Measurements from ENCODE around the gene ADAMTS20.
A peak's percentile ranks its signal among the peaks of the same experiment; 100 is the strongest.

Gene ADAMTS20

DNA sequence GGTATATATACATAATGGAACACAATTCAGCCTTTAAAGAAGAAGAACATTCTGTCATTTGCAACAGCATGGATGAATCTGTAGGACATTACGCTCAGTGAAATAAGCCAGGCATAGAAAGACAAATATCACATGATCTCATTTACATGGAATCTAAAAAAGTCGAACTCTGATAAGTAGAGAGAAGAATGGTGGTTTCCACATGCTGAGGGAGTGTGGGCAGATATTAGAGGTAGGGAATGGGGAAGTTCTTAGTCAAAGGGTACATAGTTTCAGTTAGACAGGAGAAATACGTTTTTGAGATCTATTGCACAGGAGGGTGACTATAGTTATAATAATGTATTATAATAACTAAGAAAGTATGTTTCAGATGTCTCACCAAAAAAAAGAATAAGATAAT, 71.4 kb downstream of the ADAMTS20 start:
- DNase-seq (ENCODE audit: low spot score), result no peak

- no peak for DNase-seq (ENCODE audit: low spot score)
These were observed 89.3 kb downstream of the ADAMTS20 start for GRCh38 chr12:43462741-43463140.

GRCh38 chr12:43462080-43462479, 89.9 kb downstream of the ADAMTS20 start:
- DNase-seq (ENCODE audit: low spot score), result no peak

DNA sequence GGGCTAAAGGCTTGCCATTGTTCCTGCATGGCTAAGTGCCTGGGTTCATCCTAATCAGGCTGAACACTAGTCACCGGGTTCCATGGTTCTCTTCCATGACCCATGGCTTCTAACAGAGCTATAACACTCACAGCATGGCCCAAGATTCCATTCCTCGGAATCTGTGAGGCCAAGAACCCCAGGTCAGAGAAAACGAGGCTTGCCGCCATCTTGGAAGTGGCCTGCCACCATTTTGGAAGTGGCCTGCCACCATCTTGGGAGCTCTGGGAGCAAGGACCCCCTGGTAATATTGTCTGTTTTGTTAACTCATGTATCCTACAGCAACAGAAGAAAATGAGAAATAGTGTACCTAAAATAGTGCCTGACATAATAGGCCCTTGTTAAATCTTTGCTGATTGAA, 92.7 kb downstream of the ADAMTS20 start:
- no peak for DNase-seq (ENCODE audit: low spot score)

- DNase-seq (ENCODE audit: low spot score), result no peak
These were observed 98.2 kb downstream of the ADAMTS20 start for GRCh38 chr12:43453761-43454160.

GRCh38 chr12:43444940-43445564, 107.0 kb downstream of the ADAMTS20 start:
- DNase-seq (ENCODE audit: low spot score), result peak; percentile 72

DNA sequence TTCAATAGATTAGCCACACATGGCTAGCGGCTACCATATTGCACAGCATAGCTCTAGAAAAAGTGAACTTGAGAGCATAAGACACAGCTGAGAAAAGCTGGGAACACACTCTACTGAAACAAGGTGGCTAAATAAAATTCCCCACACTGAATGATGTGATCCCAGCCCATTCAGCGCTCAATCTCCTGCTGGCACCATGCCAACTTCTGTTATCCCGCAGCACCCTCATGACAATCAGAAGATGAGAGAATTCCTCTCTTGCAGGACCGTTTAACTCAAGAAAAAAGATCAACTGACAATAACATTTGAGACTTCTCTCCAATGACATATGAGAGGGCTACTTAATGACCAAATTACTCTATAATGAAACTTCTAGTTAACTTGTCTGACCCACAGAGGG, 115.4 kb downstream of the ADAMTS20 start:
- no peak for DNase-seq (ENCODE audit: low spot score)

DNA sequence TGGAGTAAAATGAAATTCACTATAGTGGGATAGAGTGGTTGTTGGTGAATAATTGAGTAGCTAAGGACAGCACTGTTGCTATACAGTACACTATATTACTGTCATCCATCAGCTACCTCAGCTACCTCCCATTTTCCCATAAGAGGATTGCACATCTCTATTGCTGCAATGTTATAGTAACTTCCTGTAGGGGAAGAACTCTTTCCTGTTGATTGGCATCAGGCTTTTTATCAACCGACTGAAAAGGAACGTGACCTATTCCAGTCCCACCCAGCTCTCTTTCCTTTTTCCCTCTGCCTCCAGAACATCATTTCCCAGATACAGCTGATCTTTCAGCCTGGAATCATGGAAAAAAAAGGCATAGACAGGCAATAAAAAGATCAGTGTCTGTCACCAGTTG, 117.4 kb downstream of the ADAMTS20 start:
- DNase-seq (ENCODE audit: low spot score), result no peak

DNA sequence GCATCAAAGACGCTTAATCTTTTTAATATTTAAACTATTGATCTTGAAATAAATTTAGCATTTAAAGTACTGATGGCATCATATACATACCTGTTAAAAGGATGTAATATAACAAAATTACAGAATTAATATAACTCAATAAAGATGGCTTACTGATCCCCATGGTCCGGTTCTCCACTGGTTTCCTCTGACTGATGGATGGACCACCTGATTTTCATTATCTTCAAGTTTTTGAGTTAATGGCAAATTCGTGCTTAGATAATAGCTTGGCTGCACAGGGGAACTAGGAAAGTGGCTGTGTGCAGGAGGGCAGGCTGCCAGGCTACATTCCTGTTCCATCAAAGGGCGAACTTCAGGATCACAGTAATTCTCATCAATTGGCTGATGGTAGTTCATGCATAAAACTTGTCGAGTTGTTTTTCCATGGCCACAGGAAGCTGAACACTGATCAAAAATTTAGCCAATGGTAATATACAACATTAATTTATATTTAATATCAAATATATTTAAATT, 123.9 kb downstream of the ADAMTS20 start:
- no peak for DNase-seq (ENCODE audit: low spot score)

DNA sequence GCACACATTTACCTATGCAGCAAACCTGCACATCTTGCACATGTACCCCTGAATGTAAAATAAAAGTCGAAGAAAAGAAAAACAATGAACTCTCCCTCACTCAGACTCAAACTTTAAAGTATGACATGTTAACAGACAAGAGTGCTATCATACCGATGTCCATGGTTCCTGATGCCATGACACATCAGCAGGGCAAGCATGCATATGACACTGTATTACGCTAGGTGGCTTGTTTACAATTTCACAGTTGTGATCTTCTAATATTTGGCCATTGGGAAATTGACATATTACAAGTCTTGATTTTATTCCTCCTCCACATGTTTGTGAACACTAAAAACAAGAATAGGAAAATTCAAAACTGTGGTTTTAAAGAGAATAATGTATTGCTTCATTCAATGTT, 126.6 kb downstream of the ADAMTS20 start:
- peak; percentile 21 for DNase-seq (ENCODE audit: low spot score)

DNA sequence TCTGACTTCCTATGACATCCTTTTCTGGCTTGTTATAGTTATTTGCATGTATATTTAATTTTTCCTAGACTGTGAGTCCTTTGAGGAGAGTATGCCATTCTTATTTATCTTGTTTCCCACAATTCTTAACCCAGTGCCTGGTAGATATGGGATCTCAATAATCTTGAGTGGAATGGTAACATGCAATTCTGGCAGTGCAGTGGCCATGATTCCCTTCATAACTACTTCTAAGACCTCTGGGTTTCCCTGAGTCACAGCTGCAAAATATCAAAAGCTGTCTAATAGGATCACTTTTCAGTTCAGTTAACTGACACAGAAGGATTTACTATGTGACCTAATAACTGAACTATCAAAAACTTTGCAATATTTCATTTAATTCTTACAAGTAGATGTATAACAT, 135.0 kb downstream of the ADAMTS20 start:
- no peak for DNase-seq (ENCODE audit: low spot score)

DNA sequence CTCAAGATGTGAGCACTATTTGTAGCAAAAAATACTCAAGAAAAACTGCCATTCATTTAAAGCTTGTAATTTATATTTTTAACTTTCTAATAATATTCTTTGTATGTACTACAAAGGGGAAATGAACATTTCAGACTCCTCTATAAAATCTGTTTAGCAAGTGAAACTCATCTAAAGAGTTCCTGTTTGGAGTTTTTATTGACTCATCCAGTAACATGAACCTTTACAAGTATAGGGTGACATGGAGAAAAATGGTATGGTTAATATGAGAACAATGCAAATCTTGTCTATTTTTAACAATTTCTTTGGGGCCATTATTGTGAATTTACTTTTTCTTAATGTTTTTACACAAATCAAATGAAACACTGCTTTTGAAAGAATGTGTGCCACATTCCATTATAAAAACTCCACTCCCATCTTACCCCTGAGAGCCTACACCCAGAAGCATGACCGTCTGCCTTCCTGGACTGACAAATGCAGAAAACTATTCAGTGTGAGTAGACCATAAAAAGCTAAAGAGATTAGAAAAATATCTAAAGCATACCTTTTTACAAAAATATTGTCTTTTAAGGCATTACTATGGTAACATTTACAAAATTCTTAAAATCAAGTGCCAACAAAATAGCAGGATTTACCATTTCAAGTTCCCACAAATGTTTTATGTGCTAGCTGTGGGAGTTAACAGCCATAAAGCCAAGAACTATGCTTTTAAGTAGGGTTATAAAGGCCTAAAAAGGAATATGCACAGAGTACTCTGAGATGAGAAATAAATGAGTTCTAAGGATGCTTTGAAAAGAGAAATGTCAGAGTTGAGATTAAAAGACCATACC, 144.0 kb downstream of the ADAMTS20 start:
- no peak for DNase-seq (ENCODE audit: low spot score)

- DNase-seq (ENCODE audit: low spot score), result no peak
These were observed 145.2 kb downstream of the ADAMTS20 start for GRCh38 chr12:43406801-43407200.

- no peak for DNase-seq (ENCODE audit: low spot score)
These were observed 149.6 kb downstream of the ADAMTS20 start for GRCh38 chr12:43402436-43402835.

DNA sequence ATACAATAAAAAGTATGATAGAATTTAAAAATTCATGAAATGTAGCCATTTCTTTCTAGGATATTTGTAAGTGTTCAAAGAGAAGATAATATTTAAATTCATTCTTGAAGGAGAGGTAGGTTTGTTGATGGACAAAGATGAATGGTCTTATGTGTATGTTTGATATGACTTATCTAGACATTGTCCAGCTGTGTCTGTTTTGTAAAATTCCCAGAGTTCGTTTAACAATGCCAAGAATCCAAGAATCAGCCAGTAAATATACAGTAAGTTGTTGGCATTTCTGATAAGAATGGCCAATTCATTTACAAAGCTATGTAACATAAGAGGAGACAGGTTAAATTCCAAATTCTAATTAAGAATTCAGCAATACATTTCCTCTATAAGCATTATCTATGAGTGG, 150.9 kb downstream of the ADAMTS20 start:
- no peak for DNase-seq (ENCODE audit: low spot score)

- no peak for DNase-seq (ENCODE audit: low spot score)
These were observed 155.3 kb downstream of the ADAMTS20 start for GRCh38 chr12:43396671-43397070.

DNA sequence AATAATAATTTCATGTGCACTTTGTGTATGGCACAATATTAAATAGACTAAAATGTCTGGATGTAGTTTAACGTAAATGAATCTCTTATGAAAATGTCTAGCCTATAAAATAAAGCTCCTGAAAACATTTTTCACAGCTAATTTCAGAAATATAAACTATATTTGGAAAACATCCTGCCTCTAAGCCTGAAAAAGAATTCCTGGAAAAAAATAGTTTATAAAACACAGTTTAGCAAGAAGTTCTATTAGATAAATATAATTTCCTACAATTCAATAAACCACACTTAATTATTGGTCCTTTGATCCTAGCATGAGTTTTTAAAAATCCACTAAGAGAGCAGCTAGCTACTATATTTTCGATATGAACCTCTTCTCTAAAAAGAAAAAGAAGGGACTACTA, 159.9 kb downstream of the ADAMTS20 start:
- no peak for DNase-seq (ENCODE audit: low spot score)

- DNase-seq (ENCODE audit: low spot score), result no peak
These were observed 170.1 kb downstream of the ADAMTS20 start for GRCh38 chr12:43381879-43382278.

GRCh38 chr12:43378448-43378847, 173.6 kb downstream of the ADAMTS20 start:
- DNase-seq (ENCODE audit: low spot score), result no peak

DNA sequence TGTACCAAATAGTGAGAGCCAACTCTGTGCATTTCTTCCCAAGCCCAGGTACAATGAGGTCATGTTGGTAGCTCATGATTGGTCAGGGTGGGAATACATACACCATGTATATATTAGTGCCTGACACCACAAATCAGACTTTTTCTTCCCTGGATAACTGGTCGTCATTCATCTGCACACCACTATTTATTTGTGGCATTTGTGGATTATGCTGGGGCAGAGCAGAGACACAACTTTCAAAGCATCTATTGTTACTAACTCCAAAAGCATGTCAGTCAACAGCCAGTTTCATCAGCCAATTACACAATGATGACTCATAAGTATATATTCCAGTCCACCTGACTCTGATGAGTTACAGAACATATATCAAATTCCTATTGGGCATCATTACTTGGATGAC, 181.7 kb downstream of the ADAMTS20 start:
- peak; percentile 89 for DNase-seq (ENCODE audit: low spot score)

DNA sequence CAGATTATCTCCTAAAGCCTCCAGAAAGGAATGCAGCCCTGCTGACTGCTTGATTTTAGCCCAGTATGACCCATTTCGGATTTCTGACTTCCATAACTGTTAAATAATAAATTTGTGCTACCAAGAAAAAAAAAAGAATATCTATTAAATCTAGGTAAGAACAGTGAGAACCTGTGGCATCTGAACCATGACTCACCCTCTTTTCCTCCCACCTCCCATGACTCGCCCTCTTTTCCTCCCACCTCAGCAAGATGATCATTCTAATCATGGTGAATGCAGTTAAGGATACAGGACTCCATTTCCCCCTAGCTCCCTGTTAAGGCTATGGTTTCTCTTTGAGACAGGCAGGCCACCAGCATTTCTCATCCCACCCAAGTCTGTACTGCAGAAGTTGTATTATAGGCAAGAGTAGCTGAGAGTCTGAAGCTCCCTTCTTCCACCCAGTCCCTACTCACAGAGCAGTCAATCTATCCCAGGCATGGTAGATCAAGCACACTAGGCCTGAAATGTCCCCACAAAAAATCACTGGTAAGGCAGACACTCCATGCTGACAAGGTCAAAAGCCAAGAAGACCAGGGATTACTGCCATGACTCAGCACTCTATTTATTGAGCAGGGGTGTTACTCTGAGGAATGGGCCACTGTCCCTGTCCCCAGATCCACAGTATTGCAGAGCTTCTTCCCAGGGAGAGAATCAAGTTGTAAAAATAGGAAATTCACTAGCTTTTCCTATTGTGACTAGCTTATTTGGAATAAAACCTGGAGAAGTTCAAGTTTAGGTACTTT, 188.9 kb downstream of the ADAMTS20 start:
- DNase-seq (ENCODE audit: low spot score), result peak; percentile 22

DNA sequence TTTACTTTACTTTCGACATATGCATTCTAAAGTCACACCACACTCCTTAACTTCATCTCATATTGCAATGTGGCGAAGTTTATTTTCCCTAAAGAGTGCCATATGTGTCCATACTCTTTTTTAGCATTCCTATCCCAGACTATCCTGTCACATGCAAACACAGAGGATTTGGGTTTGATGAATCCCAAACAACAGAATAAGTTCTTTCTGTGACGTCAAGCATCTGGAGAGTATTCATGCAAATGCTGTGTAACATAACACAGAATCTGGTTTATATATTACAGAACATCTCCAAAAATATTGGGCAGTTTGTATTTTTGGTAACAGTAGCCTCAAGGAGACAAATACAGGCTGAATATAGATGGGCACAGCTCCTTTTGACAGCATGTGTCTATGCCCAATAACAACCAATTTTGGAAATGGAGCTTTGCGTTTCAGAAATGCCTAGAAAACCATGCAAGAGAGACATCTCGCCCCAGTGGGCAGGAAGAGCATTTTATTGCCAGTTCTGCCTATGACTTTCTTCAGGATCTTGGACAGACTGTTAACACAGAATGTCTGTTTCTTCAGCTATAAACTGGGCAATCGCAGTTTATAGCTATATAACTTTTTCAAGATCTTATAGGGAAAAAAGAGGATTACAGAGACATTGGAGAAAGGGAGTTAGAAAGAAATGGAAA, 190.8 kb downstream of the ADAMTS20 start:
- DNase-seq (ENCODE audit: low spot score), result no peak
